ENCODE results near the gene EMC1. TPM values are rescaled to one million over a fixed set of nuclear protein-coding genes. Genes with fewer than 3 reads are reported as not detected.
"Not testable (repeated sequence)": the region's sequence is repeated elsewhere in the genome, so short reads cannot be mapped to it uniquely, and the experiment has no call there.

Gene EMC1
- total RNA-seq, 1 experiment from 2014 or later: 60.0 TPM

DNA sequence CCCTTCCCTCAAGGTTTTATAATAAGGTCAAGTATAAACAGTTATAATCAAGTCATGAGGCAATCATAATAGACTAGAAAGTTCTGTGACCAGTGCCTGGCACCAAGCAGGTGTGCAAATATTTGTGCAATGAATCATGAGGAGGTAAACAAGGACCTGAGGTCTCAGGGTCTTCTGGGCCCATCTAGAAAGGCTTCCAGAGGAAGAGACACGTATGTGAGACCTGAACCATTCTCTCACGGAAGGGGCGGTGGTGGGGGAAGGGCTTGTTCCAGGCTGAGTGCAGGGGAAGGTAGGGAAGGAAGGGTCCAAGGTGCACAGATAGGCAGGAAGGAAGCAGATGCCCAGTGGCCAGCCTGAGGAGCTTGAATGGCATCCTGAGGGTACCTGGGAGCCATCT lies 34.0 kb upstream of the EMC1 start:
- H4K91ac ChIP-seq (ENCODE audit: insufficient read length, low read depth, low read length); H3K9ac ChIP-seq (ENCODE audit: extremely low read depth, insufficient read length, low read length); H4K20me1 ChIP-seq (ENCODE audit: control insufficient read depth, insufficient read depth, insufficient read length); H2AK5ac ChIP-seq (ENCODE audit: insufficient read length, low read length); H2BK12ac ChIP-seq (ENCODE audit: insufficient read length, low read depth, low read length); H2BK120ac ChIP-seq (ENCODE audit: low read depth, low read length, poor library complexity, severe bottlenecking); H3K4me3 Mint-ChIP-seq; H3K14ac ChIP-seq (ENCODE audit: insufficient read depth, low read length); H3K79me1 ChIP-seq (ENCODE audit: insufficient read depth, low read depth, low read length, poor library complexity, severe bottlenecking); DNase-seq; H3K27ac ChIP-seq (ENCODE audit: insufficient read length, low read depth, low read length); H3K4ac ChIP-seq (ENCODE audit: low read depth, low read length); H3T11ph ChIP-seq (ENCODE audit: low read length); H3K36me3 Mint-ChIP-seq (ENCODE audit: insufficient read depth in 1 of 3, low read depth in 3 of 3); H2BK5ac ChIP-seq (ENCODE audit: insufficient read length, low read length); H2AFZ ChIP-seq (ENCODE audit: low read length); H3K4me2 ChIP-seq (ENCODE audit: insufficient read depth, insufficient read length, low read length); H2BK15ac ChIP-seq (ENCODE audit: low read depth, low read length); H3K4me1 Mint-ChIP-seq; H4K8ac ChIP-seq (replicated peaks; ENCODE audit: insufficient read length, low read depth, low read length); H3K18ac ChIP-seq (ENCODE audit: insufficient read length, low read depth, low read length); H2BK20ac ChIP-seq (ENCODE audit: low read depth, low read length, poor library complexity, severe bottlenecking); H3K23me2 ChIP-seq (ENCODE audit: insufficient read length, low read depth, low read length, poor library complexity, severe bottlenecking); H3K27me3 ChIP-seq (ENCODE audit: insufficient read depth, low read length); H3K27ac Mint-ChIP-seq; H3K4me1 ChIP-seq (ENCODE audit: insufficient read depth, low read length); H4K5ac ChIP-seq (ENCODE audit: insufficient read length, low read depth, low read length); H3K9me3 Mint-ChIP-seq; H3K9me3 ChIP-seq (ENCODE audit: control insufficient read depth, low read depth, low read length); H3K23ac ChIP-seq (ENCODE audit: insufficient read length, low read depth, low read length); H3K79me2 ChIP-seq (ENCODE audit: insufficient read depth, low read length); H3K56ac ChIP-seq (ENCODE audit: insufficient read length, low read depth, low read length): not testable (repeated sequence)
- WGBS (ENCODE audit: extremely low coverage, insufficient read length, low lambda C conversion rate): no CpG with 5 or more reads among the region's 3 CpGs
- peaks cover 33% of the 10 kb centered on the region for H3K27me3 Mint-ChIP-seq (ENCODE audit: low read depth)

Measured in H9 (cell line).